GM18498 (cell line): ENCODE data around the gene ENDOU.

Experiments
- ATAC-seq: cut with Tn5 transposase; IDR thresholded peaks from one replicate; pipeline ENCODE4 v1.9.1; 2021; ENCODE audit warnings: mild to moderate bottlenecking, moderate library complexity; ENCODE audit not compliant: unreplicated experiment

ENDOU gene

DNA sequence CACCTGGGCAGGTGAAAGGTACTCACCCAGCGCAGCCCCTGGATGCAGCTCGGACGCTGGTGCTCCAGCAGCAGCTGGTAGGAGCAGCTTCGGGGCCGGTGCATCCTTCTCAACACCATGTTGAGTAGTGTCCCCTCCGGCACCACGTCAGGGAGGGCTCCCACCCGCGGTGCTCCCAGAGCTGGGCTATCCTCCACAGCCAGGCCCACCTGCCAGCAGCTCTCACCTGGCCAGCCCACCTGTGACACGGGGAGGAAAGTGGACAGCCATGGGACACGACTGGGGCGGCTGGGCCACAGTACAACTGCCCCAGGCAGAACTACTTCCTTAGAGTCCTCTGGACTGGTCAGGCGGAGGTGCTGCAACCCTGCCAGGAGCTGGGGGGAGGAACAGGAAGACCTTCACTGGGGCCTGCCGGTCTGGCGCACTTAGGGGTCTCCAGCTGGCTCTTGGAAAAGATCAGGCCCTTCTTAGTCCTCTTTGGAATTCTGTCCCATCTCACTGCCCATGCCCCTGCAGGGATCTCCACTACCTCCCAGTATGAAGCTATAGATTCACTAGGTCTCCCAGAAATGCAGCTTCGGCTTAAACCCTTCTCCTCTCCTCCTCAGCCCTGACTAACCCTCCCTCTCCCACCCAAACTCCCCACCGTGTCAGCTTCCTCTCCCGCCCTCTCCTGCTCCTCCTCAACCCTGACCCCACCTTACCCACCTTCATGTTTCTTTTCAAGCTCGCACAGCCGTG lies 32.7 kb upstream of the ENDOU start:
- ATAC-seq = no peak

DNA sequence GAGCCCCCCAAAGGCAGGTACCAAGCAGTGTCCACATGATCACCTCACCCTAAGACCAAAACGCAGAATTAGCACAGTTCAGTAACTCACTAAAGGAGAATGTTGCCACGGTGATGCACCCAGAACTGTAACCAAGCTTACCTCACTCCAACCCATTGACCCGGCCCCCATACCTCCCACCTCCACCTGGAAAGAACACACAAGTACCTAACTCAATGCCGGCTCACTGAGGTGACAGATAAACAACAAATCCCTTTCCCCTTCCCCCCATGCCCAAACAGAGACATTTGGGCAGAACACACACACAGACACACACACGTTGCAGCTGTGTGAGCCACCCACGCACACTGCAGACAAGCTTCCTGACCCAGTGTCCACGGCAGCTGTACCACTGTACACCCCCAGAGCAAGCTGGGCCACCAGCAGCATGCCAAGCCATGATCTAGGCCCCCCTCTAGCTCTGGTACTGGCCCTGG lies 32.1 kb upstream of the ENDOU start:
- ATAC-seq = no peak

DNA sequence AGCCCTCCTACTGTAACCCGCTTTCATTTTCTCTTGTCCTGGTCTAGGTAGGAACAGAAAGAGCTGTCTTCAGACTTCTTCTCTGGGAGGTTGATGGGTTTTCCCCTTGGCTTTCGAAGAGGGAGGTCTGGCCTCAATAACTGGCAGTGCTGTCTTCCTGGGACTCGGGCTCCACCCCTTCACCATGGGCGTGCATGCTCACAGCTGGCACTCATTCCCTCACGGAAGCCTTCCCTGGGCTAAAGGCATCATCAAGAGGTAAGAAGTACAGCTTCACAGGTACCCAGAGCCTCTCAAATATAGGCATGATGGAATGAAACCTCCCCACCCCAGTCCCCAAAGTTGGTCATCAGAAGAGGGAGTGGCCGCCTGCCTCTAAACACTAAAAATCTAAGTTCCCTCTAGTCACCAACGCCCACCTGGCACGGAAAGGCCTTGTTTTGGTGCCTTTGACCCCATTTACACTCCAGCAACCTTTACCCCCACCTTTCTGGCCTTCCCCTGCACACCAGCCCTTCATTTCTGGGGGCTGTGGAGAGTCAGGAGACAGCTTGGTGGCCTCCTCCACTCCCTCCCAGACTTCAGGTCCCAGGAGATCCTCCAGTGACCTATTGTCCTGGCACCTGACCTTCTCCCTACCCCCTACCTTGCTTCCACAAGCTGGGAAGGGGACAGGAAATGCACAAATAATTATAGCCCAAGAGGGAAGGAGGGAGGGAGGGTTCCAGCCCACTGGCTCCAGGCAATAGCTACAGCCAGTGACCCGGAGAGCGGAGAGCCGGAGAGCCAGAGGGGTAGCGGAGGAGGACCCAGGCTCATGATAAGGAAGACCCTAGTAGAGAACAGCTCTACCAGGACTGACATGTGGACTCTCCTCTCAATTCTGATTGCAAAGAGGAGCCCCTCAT lies 30.6 kb upstream of the ENDOU start:
- peak; percentile 70 for ATAC-seq

DNA sequence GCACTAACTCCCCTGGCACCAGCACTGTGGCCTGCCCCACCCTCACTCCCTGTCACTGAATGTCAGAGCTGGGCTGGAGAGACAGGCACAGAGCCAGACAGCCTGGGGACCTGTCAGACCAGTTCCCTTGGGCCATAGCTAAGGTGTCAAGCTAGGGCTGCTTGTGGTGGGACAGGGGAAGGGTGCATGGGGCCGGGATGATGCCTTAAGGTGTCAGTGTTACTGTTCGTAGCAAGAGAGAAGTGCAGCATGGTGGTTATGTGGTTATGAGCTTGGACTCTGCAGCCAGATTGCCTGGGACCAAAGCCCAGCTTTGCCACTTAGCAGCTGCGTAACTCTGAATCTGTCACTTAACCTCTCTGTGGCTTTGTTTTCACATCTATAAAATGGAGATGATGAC lies 29.6 kb upstream of the ENDOU start:
- peak; percentile 31 for ATAC-seq

DNA sequence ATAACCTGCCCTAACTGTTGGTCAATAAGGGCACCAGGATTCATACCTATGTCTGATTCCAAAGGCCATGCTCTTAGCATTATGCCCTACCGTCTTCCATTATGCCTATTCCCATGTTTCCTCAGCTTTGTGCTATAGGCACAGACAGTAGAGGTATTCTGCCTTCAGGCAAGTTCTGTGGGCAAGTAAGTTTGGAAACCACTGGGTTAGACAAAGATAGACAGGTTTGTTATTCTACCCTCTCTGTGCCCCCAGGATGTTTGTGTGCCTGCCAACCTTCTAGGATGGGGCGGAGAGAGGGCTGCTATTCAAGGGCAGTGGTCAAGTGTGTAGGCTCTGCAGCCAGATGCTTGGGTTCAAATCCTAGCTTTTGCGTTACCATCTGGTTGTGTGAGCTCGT lies 28.8 kb upstream of the ENDOU start:
- ATAC-seq = no peak

DNA sequence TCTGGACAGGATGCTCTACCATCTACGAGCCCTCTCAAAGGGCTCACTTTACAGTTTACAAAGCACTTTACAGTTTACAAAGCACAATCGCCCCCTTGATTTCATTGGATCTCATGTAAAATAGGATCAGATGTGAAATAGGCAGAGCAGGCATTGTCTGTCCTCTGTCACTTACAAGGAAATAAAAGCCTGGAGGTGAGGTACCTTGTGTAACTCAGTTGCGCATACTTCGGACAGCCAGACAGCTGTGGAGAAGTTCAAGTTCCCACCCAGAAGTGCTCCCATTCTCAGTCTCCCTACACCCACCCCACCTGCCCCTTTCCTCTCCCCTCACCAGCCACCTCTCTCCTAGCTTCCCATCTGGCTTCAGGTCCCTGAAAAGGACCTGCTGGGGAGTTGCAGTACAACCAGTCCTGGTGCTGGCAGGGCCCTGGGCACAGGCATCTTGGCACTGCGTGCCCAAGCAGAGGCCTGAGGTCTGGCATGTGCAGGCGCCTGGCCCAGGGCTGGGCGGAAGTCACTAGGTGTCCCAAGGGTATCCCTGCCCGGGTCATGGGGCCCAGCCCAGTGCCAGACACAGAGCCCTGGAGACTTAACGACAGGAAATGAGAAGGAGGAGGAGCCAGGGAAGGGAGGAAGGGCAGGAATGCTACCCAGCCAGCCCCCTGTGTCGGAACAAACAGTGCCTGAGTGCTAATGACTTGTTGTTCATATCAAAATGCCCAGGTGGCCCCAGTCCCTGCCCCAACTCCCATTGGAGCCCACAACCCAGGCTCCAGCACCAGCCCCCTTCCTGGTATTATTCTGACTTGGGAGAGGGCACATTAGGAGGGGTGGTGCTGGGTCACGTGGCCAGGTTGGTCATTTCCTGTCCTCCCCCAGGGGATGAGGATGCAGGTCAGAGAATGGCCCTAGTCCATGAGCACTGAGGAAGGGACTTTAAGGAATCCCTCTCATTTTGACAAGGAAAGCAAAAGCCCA lies 28.0 kb upstream of the ENDOU start:
- no peak for ATAC-seq

DNA sequence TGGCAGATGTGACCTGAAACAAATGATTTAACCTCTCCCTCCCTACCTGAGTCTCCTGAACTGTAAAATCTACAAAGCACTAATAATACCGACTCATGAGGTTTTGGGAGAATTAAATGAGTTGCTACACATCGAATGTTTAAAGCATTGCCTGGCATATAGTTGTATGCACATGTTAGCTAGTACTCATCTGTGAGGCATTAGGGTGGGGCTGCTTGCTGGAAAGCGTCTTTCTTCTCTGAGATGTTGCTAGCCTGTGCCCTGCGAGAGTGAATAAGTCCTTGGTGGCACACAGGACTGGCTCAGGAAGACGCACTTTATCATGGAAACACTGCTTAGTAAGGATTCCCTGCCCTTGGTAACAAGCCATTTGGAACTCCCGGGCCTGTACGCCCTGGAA lies 27.3 kb upstream of the ENDOU start:
- no peak for ATAC-seq

DNA sequence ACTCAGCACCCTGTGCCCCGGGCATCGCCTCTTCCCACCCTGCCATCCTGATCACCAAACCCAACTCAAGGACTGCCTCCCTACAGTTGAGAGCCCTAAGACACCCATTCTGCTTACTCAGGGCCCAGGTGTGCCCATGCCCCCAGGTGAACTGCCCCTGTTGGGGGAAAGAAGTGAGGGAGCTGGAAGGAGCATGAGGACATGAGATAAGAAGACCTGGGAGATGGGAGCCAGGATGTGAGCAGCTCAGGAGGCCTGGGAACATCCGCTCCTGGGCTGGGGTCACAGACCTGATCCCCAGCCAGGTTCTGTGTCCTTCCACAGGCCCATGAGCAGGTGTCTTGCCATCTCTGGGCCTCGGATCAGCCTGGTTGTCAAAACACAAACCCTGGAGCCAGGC lies 26.8 kb upstream of the ENDOU start:
- ATAC-seq = no peak

DNA sequence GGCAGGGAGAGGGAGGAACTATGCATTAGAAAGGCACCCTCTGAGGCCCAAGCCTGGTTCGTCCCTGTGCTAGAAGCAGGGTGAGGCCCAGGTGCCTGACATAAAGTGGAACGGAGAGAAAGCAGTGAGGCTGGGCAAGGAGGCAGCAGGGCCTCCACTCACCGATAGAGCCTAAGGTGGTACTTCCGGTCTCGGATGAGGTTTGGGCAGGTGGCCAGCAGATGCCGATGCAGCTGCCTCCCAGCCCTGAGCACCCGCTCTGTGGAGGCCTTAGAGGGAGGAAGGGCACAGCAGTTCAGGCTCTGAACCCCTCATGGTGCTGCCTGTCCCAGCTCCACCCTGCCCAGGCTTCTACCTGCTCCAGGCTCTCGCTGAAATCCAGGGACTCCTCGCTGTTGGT lies 26.3 kb upstream of the ENDOU start:
- ATAC-seq = no peak

DNA sequence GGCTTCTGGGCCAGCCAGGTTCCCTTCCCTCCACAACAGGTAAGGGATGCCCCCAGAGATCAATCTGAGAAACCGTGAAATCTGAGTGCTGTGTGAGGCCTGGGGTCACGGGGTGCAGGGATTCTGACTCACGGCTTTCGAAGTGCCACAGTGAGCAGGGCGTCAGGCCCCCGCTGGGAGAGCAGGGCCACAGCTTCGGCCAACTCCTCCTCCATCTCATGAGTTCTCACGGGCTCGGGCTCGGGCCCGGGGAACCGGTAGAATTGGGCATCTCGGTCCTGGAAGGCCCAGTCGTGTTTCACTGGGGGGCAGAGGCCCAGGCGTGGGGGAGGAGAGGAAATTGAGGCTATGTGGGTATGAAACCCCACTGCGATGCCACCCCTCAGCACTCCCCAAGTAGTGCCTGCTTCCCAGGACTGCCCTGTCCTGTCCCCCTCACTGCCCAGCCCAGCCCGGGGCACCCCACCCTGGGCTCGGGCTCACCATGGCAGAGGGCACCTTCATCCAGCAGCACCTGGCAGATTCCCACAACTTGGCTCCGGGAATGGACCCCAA lies 25.7 kb upstream of the ENDOU start:
- no peak for ATAC-seq

DNA sequence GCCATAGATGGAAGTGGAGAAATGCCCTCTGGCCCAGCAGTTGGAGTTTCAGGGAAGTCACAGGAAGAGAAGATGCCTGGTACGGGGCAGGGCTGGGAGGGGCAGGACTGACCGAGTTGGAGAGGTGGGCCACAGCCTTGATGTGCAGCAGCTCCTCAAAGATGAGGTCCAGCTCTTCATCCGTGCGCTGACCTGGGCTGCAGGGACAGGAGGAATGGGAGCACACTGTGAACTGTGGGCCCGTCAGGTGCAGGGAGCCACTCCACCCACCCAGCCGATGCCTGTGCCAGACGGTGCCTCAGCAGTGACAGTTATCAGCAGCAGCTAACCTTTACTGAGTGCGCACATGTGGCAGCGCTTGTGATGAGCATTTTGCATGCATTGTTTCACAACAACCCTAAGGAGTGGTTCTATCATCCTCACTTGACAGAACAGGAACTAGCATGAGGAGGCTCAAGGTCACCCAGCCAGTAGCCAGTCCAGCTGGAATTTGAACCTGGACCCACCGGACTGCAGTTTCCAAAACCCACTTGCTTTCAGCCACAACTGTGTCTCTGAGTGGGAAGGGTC lies 25.0 kb upstream of the ENDOU start:
- no peak for ATAC-seq

DNA sequence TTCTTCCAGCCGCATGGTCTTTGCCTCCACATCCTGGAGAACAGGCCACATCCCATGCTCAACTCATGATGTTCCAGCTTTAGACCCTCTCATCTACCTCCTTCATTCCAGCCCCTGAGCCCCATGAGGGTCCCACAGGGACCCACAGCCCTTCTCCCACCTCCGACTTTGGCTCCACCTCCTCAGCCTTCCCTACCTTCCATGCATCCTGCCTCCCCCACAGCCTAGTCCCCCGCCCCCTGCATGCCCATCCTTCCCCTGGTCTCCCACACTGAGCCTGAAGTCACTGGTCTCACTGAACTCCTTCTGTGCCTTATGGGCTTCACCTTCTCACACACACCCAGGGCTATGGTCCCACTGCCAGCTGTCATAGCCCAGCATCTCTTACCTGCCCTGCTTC lies 23.6 kb upstream of the ENDOU start:
- no peak for ATAC-seq

DNA sequence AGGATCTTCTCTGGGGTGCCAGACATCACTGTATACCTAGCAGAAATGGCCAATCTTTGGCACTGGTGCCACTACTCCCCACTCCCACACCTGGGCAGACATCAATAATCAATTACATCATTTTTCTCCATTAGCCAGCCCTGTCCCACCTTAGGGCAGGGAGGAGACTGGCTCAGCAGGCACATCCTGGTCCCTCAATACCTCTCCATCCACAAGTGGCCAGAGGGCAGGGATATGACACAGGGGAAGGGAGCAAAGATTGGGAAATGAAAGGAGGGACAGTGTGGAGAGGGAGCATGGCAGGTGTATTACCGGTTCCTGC lies 23.2 kb upstream of the ENDOU start:
- no peak for ATAC-seq

DNA sequence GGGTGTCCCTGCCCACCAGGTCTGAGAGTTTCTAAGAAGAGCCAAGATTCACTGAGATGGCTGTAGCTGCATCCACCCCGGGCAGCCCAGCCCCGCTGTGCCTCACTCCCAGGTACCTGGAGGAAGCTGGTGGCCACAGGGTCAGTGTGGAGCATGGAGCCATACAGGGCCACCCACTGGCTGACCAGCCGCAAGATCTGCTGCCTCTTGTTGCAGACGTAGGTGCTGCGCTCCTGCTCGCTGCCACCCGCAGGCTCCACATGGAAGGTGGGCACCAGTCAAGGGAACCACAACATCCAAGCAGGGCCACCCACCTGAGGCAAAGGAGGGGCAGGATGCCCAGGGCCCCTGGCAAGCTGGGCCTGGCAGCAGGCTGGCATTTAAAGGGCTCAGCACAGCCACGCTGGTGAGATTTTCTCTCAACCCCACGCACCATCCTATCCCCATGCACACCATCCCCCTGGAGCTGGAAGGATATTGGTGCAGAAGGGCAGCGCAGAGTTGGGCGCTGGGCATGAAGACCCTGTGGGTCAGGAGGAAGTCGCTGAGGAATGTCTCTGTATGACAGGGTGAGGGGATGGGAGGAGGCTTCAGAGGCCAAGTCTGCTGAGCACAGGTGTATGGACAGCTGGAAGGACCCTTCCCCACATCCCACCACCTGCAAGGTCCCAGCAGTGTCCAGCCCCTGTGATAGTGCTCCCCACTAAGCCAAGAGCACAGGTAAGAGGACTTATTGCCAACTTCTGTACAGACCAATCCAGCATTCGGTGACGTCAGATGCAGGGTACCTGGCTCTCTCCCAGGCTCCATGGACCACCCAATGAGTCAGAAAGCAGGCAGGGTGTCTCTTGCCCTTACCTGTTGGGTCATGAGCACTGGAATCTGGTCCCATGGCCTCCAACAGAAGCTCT lies 22.6 kb upstream of the ENDOU start:
- ATAC-seq = peak; percentile 9

DNA sequence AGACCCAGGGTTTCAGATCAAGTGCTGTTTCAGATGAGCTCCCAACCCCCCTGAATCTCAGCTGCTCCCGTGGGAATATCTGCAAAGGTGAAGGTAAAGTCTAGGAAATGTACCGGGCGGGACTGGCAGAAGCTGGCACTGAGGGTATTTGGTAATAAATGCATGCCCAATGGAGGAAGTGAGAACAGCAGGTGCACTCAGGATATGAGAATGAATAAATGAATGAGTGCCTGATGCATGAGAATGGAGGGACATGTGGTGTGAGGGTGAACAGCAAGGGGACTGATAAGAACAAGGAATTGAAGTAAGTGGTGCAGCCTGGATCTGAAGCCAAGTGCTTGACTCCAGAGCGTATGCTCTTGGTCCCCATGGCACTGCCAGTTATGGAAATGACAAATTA lies 21.8 kb upstream of the ENDOU start:
- ATAC-seq = peak; percentile 46

DNA sequence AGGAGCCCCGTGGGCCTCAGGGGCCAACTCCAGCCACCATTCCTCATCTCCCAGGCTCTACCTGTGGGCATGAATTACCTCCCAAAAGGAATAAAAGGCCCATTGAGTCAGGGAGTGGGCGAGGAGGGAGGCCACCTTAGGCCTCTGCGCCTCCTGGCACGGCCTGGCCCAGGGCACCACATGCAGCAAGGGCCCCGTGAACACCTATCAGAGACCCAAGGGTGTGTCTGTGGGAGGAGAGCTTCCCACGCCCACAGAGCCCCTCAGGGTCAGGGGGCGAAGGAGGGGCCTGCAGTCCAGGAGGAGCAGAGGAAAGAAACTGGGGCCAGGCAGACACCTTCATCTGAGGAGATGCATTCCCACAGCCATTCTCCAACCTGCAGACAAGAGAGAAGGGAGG lies 21.2 kb upstream of the ENDOU start:
- no peak for ATAC-seq

DNA sequence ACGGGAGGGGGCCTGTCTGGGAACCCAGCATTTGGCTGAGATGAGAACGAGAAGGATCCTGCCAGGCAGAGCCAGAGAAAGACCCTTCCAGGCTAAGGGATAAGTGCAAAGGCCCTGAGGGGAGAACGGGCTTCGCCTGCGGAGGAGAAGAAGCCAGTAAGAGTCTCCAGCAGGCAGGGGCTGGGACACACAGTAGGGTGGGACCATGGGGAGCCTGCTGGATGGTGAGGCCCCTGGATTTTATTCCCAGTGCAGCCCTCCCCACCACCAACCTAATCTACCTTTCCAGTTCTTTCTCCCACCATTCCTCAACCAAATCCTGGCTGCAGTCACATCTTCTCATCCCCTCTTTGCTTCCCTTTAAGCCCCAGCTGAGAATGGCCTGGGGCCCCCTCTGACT lies 20.8 kb upstream of the ENDOU start:
- ATAC-seq = no peak

DNA sequence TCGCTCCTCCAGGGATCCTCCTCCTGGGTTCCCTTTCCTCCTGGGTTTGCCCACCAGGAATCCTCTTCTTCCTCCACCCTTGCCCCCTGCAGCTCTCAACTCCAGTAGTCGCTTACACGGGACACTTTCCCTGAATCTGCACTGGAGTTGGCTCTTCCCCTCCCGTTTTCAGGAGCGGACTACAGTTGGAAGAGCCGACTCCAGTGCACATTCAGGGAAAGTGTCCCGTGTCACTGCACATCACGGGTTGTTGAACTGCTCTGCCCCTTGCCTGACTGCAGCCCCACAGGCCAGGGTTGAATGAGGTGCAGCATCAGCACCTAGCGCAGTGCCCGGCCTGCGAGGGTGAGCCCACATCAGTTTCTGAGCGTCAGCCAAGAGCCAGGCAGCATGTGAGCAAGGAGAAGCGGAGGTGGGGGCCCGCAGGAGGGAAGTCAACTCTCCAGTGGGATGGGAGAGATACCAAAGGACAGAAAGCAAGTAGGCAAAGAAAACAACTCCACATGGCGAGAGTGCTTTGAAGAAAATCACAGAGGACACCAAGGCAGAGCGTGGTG lies 20.3 kb upstream of the ENDOU start:
- no peak for ATAC-seq

DNA sequence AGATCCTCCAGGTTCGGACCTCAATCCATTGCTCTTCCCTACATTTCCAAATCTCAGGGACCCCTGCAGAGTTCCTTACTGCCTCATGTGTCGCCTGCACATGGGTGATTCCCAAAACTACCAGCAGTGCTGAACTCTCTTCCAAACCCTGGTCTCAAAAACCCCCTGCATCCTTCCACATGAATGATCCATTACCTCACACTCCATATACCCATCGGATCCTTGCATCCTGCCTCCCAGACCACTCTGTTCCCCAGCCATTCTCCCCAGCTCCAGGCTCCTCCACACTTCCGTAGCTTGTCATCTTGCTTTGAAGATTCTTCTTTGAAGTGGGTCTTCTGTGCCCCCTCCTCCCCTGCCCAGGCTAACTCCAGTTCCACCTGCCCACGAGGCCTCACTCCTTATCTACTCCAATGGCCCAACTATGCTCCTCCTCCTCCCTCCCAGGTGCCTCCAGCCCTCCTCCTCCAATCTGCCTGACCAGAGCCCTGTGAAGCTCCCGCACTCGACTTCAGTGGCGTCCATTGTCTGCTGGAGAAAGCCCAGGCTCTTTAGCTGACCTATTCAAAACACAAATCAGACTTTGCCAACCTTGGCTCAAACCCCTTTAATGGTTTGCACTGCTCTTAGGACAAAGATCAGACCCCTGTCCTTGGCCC lies 19.6 kb upstream of the ENDOU start:
- ATAC-seq = no peak
